MM.1S (cell line): Measurements from ENCODE around the gene MAPRE3.

Experiments used
- EZH2phosphoT487 ChIP-seq: fragments of 300-600 bp; sonication (generic); IDR thresholded peaks from 2 replicates; pipeline ENCODE4 v1.6.1; 2018; ENCODE audit warnings: antibody characterized with exemption, low read length
- TF ChIP-seq, protein P1 (sequence below): fragments of 300-600 bp; sonication (generic); IDR thresholded peaks from 2 replicates; pipeline ENCODE4 v1.5.1; 2016; ENCODE audit warnings: antibody characterized with exemption, low read length, mixed read lengths

DNA sequence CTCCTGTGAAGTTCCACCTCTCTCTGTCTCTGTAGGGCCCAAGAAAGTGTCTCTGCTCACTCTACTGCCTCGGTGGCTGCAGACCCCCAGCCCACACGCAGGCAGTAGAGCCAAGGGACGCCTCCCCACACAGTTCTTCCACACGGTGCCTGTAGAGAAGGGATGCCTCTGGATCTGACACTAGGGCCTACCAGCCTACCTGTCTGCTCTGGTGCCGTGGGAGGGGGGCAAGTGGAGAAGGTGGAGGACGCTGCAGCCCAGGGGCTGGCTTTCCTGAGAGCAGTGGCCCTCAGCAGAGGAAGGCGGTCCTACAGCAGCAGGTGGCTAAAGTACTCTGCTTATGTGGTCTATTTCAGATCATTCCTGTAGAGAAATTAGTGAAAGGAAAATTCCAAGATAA lies 53.3 kb downstream of the MAPRE3 start:
- no peak for TF ChIP-seq EZH2phosphoT487
- TF ChIP-seq, protein P1, sequence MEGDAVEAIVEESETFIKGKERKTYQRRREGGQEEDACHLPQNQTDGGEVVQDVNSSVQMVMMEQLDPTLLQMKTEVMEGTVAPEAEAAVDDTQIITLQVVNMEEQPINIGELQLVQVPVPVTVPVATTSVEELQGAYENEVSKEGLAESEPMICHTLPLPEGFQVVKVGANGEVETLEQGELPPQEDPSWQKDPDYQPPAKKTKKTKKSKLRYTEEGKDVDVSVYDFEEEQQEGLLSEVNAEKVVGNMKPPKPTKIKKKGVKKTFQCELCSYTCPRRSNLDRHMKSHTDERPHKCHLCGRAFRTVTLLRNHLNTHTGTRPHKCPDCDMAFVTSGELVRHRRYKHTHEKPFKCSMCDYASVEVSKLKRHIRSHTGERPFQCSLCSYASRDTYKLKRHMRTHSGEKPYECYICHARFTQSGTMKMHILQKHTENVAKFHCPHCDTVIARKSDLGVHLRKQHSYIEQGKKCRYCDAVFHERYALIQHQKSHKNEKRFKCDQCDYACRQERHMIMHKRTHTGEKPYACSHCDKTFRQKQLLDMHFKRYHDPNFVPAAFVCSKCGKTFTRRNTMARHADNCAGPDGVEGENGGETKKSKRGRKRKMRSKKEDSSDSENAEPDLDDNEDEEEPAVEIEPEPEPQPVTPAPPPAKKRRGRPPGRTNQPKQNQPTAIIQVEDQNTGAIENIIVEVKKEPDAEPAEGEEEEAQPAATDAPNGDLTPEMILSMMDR, result no peak
